K562 (cell line): Measurements from ENCODE around the gene PRR23A. TPM values are rescaled to one million over a fixed set of nuclear protein-coding genes. Genes with fewer than 3 reads are reported as not detected.

ENCODE experiments used
- ATAC-seq: fragments of 200-7000 bp; cut with Tn5 transposase; 3 replicates; pipeline ENCODE4 v1.9.1; 2020; ENCODE audit warnings: moderate library complexity
- BruUV-seq: library from RNA; stranded (reverse); fragments of 400-500 nt; replicated peaks from 2 replicates; lab custom pipeline; 2021; lab: Mats Ljungman, UMichigan
- CTCF ChIA-PET: fragments of 300-600 bp; formaldehyde crosslinking; extraction: SDS; loops from one replicate; lab custom pipeline; 2021; ENCODE audit warnings: low intra/inter-chr PET ratio; lab: Yijun Ruan, JAX
- POLR2A ChIA-PET: fragments of 300-600, 350-650 bp; sonication (Branson Sonifier 250); formaldehyde crosslinking; extraction: SDS; loops from one replicate; lab custom pipeline; 2021; ENCODE audit warnings: antibody characterized with exemption, inconsistent platforms; lab: Yijun Ruan, JAX
- DNase-seq, 4 experiments: peaks; one replicate each; pipeline versions ENCODE4 v3.0.0 to v3.0.0-alpha.2; 2011 to 2018; ENCODE audit warnings: low spot score in 3 of 4, mixed read lengths in 3 of 4; ENCODE audit errors: extremely low read depth in 1 of 4
- FAIRE-seq: peaks from 2 replicates; lab custom pipeline; 2011; peaks lifted over from hg19 to GRCh38; lab: Jason Lieb, UNC
- H2AFZ ChIP-seq: 2 replicates; pipeline ENCODE4 v1.6.0; 2011; ENCODE audit warnings: low read depth, low read length, control low read depth, inconsistent platforms
- H3K27ac ChIP-seq: fragments of 200-600 bp; 3 replicates; pipeline ENCODE4 v1.8.0; 2011; ENCODE audit warnings: low read depth, mild to moderate bottlenecking, control low read depth, inconsistent platforms, low read length, moderate library complexity, mixed read lengths; ENCODE audit errors: extremely low read depth
- H3K27me3 ChIP-seq, 2 experiments: fragments of 300-600 bp in 1 of 2; 2 replicates in 1 of 2; 3 replicates in 1 of 2; pipeline versions ENCODE4 v1.6.0 to v1.8.0; 2011; ENCODE audit warnings: inconsistent platforms in 2 of 2, low read length in 2 of 2, mild to moderate bottlenecking in 1 of 2, mixed read lengths in 1 of 2, moderate library complexity in 1 of 2; ENCODE audit not compliant: control insufficient read depth in 2 of 2, insufficient read depth in 2 of 2
- H3K36me3 ChIP-seq: fragments of 300-600 bp; 3 replicates; pipeline ENCODE4 v1.8.0; 2011; ENCODE audit warnings: mild to moderate bottlenecking, low read length, inconsistent platforms; ENCODE audit not compliant: control insufficient read depth, insufficient read depth
- H3K4me1 ChIP-seq, 2 experiments: fragments of 200-600 bp in 1 of 2; replicated peaks in 1 of 2; 2 replicates in 1 of 2; 3 replicates in 1 of 2; pipeline versions ENCODE4 v1.5.1 to v1.8.0; 2011; ENCODE audit warnings: inconsistent platforms in 2 of 2, low read length in 2 of 2, mild to moderate bottlenecking in 1 of 2, mixed read lengths in 1 of 2, moderate library complexity in 1 of 2; ENCODE audit not compliant: control insufficient read depth in 2 of 2, insufficient read depth in 2 of 2
- H3K4me2 ChIP-seq: 2 replicates; pipeline ENCODE4 v1.6.1; 2011; ENCODE audit warnings: low read length, control low read depth, inconsistent platforms, mixed read lengths; ENCODE audit not compliant: insufficient read depth
- H3K4me3 ChIP-seq: fragments of 200-600 bp; sonication (generic), shearing (Covaris generic); 2 replicates; pipeline ENCODE4 v1.5.1; 2016; ENCODE audit warnings: control low read depth, inconsistent platforms
- H3K79me2 ChIP-seq: fragments of 200-600 bp; 3 replicates; pipeline ENCODE4 v1.8.0; 2011; ENCODE audit warnings: low read length, inconsistent platforms; ENCODE audit not compliant: control insufficient read depth, insufficient read depth
- H3K9ac ChIP-seq, 2 experiments: 2 replicates each; pipeline versions ENCODE4 v1.6.0 to v1.6.1; 2011; ENCODE audit warnings: low read depth in 2 of 2, low read length in 2 of 2, control low read depth in 1 of 2, inconsistent platforms in 1 of 2, mild to moderate bottlenecking in 1 of 2, mixed read lengths in 1 of 2; ENCODE audit not compliant: insufficient read depth in 1 of 2
- H3K9me1 ChIP-seq: one replicate; pipeline ENCODE4 v1.6.0; 2011; ENCODE audit warnings: inconsistent platforms, mild to moderate bottlenecking, low read length, moderate library complexity; ENCODE audit not compliant: control insufficient read depth, insufficient read depth
- H3K9me3 ChIP-seq: replicated peaks from 2 replicates; pipeline ENCODE4 v1.5.1; 2011; ENCODE audit warnings: low read depth, low read length, inconsistent platforms; ENCODE audit not compliant: control insufficient read depth, insufficient read depth
- H4K20me1 ChIP-seq: replicated peaks from 2 replicates; pipeline ENCODE4 v1.6.1; 2011; ENCODE audit warnings: low read length, inconsistent platforms, mixed read lengths; ENCODE audit not compliant: control insufficient read depth, insufficient read depth
- HDAC6 ChIP-seq: IDR thresholded peaks from 2 replicates; pipeline ENCODE4 v1.6.1; 2012; ENCODE audit warnings: low read depth, mild to moderate bottlenecking, control low read depth, inconsistent platforms, low read length, moderate library complexity
- MYC ChIP-seq, 2 experiments: fragments of 250-450 bp in 1 of 2; sonication (Bioruptor Pico) in 1 of 2; IDR thresholded peaks; 2 replicates each; pipeline versions ENCODE4 v1.5.1 to v1.6.1; 2012 to 2021; ENCODE audit warnings: low read depth in 2 of 2, borderline replicate concordance in 1 of 2, improper control_type of control experiment in 1 of 2, low read length in 1 of 2, mild to moderate bottlenecking in 1 of 2, moderate library complexity in 1 of 2
- RAD21 ChIP-seq, 2 experiments: fragments of 250-450 bp in 1 of 2; fragments of 450-650 bp in 1 of 2; sonication (Bioruptor Pico) in 1 of 2; formaldehyde crosslinking in 1 of 2; IDR thresholded peaks in 1 of 2; conservative IDR thresholded peaks in 1 of 2; 2 replicates each; pipeline versions ENCODE4 v1.4.0 to v1.8.0; 2020 to 2022; ENCODE audit warnings: mild to moderate bottlenecking in 2 of 2, moderate library complexity in 1 of 2
- WGBS: fragments of 100-300 bp; shearing (Covaris generic); methylation state at CpG from one replicate; pipeline ENCODE4 v1.1.6; 2016; ENCODE audit warnings: low coverage, mixed read lengths; ENCODE audit not compliant: insufficient coverage; ENCODE audit errors: missing lambda C conversion rate; 5-methylcytosine and 5-hydroxymethylcytosine counted together
- in situ Hi-C: fragments of 300-500 bp; cut with MboI; formaldehyde crosslinking; loops from 4 replicates; pipeline ENCODE4 v1.15.0; 2018; ENCODE audit warnings: inconsistent platforms, mixed read lengths
- intact Hi-C: fragments of 100-400 bp; cut with micrococcal nuclease; formaldehyde crosslinking; loops from 2 replicates; pipeline ENCODE4 v1.14.2; 2022
- polyA plus RNA-seq, 8 experiments: library from polyadenylated mRNA; depleted of rRNA in 4 of 8; stranded (reverse) in 5 of 8; unstranded in 3 of 8; fragments of >200 nt; fragmentation: Nextera tagmentation in 2 of 8; fragmentation: Illumina TruSeq in 1 of 8; extraction: Ambion mirVana in 2 of 8; extraction: Trizol in 1 of 8; gene quantifications; 2 replicates each; pipeline versions ENCODE4 v1.2.1 to v1.2.3, GENCODE V29; 2011 to 2014; ENCODE audit warnings: inconsistent platforms in 1 of 8, missing spikeins in 1 of 8
- total RNA-seq, 7 experiments: library from RNA; depleted of rRNA in 6 of 7; stranded (reverse); fragments of >200 nt in 6 of 7; fragmentation: Illumina TruSeq in 2 of 7; extraction: Trizol in 2 of 7; gene quantifications; 2 replicates each; pipeline versions ENCODE4 v1.2.1 to v1.2.3, GENCODE V29; 2011 to 2021; ENCODE audit warnings: low replicate concordance in 1 of 7

PRR23A gene
- total and polyA plus RNA-seq, 9 of the 15 experiments (the other 6 are each of a cell fraction or from before 2014, with no cell fraction given): not detected

DNA sequence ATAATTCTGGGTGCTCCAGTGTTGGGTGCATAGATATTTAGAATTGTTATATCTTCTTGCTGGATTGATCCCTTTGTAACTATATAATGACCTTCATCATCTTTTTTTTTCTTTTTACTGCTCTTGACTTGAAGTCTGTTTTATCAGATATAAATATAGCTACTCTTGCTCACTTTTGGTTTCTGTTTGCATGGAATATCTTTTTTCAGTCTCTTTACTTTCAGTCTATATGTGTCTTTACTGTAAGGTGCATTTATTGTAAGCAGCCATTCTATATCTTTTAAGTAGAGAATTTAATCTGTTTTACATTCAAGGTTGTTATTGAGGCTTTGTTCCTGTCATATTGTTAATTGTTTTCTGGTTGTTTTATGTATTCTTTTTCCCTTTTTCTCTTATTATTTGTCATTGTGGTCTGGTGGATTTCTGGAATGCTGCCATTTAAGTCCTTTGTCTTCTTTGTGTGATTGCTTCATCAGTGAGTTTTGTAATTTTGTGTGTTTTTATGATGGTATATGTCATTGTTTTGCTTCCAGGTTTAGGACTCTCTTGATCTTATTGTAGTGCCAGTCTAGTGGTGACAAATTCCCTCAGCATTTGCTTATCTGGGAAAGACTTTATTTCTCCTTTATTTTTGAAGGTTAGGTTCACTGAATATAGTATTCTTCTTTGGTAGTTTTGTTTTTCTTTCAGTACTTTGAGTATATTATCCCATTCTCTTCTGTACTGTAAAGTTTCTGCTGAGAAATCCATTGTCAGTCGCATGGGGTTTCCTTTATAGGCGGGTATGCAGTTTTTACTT is 46.9 kb upstream of the PRR23A start:
- no peaks in the 10 kb centered on the region for H3K36me3 ChIP-seq
- H3K27ac ChIP-seq: no peak overlapping the region
- TF ChIP-seq RAD21 (CRISPR knock-in tag; conservative IDR thresholded peaks at IDR 0.05 in 1 of 2, IDR thresholded peaks at IDR 0.05 in 1 of 2) (no peak), HDAC6 (no peak), MYC (IDR thresholded peaks at IDR 0.05; ENCODE audit: low read depth, low read length) (no peak), MYC (CRISPR knock-in tag; IDR thresholded peaks at IDR 0.05; ENCODE audit: borderline replicate concordance, low read depth) (no peak)
- WGBS: 0% methylated on average over 2 of the region's 2 CpGs
- H3K79me2 ChIP-seq: no peaks in the 10 kb centered on the region
- H3K4me3 ChIP-seq: no peak overlapping the region
- H2AFZ ChIP-seq: no peak overlapping the region
- CTCF ChIA-PET: no interaction called here
- H3K9me3 ChIP-seq: no peaks in the 10 kb centered on the region
- intact Hi-C loops (no loop called here), in situ Hi-C loops (no loop called here)
- POLR2A ChIA-PET: interaction anchor here (0.6 kb wide), 1 partner anchor 137 kb away, joined by 3 read pairs; no protein-coding TSS in a partner anchor
- H3K9me1 ChIP-seq: no peaks in the 10 kb centered on the region
- H3K9ac ChIP-seq: no peak overlapping the region
- no TSS peak for BruUV-seq
- no peaks in the 10 kb centered on the region for H3K27me3 ChIP-seq
- ATAC-seq (no peak), DNase-seq (no peak), FAIRE-seq (no peak)
- H4K20me1 ChIP-seq: no peaks in the 10 kb centered on the region
- H3K4me1 ChIP-seq: no peaks in the 10 kb centered on the region
- H3K4me2 ChIP-seq: no peak overlapping the region
